ENCODE data around the gene CUX1.
"Not testable (repeated sequence)": the region's sequence is repeated elsewhere in the genome, so short reads cannot be mapped to it uniquely, and the experiment has no call there.

Gene CUX1

GRCh38 chr7:102329366-102329765 is 511.9 kb downstream of the CUX1 start:
- not testable (repeated sequence) for H3K4me3 ChIP-seq (ENCODE audit: low read length); H3K9ac ChIP-seq (ENCODE audit: low read length); H3K27ac ChIP-seq (ENCODE audit: low read depth, low read length); H3K36me3 ChIP-seq (ENCODE audit: control insufficient read depth, insufficient read depth, low read length); H3K27me3 ChIP-seq (ENCODE audit: control insufficient read depth, insufficient read depth, low read length); H3K4me1 ChIP-seq (ENCODE audit: control insufficient read depth, insufficient read depth, low read length)

GRCh38 chr7:102330666-102331460 is 513.4 kb downstream of the CUX1 start:
- H3K9ac ChIP-seq (ENCODE audit: low read length); H3K27ac ChIP-seq (ENCODE audit: low read depth, low read length); H3K27me3 ChIP-seq (ENCODE audit: control insufficient read depth, insufficient read depth, low read length); H3K4me1 ChIP-seq (ENCODE audit: control insufficient read depth, insufficient read depth, low read length); H3K4me3 ChIP-seq (ENCODE audit: low read length); H3K36me3 ChIP-seq (ENCODE audit: control insufficient read depth, insufficient read depth, low read length): not testable (repeated sequence)

All from rectal smooth muscle tissue (tissue), 1 donor.